ENCODE data around the gene RETREG3.

Gene RETREG3

DNA sequence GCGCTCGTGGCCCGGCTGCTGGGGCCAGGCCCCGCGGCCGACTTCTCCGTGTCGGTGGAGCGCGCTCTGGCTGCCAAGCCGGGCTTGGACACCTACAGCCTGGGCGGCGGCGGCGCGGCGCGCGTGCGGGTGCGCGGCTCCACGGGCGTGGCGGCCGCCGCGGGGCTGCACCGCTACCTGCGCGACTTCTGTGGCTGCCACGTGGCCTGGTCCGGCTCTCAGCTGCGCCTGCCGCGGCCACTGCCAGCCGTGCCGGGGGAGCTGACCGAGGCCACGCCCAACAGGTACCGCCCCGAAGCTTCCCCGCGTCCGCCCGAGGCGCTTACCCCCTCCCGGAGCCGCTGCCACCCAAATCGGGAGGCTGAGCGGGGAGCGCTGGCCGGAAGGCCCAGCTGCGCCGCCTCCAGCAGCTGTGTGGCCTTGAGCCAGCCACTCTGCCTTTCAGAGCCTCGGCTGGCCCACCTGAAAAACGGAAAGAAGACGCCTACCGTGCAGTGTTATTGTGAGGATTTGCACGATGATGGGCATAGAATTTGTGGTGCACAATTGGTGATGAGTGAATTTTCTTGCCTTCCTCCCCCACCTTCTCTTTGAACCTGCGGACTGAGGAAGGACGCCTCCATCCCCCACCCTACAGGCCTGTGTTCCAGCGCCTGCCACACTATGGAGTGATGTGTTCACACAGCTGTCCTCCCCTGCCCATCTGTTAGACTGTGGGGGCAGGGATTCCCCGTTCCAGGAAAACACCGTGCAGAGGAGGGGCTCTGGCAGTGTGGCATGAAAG is 72.6 kb downstream of the RETREG3 start:
- peak overlapping the region; percentile 62 for H3K4me3 ChIP-seq (replicated peaks; ENCODE audit: low read depth, low read length)
- DNase-seq (ENCODE audit: low read depth): peak; percentile 87
- TF ChIP-seq, protein P1, sequence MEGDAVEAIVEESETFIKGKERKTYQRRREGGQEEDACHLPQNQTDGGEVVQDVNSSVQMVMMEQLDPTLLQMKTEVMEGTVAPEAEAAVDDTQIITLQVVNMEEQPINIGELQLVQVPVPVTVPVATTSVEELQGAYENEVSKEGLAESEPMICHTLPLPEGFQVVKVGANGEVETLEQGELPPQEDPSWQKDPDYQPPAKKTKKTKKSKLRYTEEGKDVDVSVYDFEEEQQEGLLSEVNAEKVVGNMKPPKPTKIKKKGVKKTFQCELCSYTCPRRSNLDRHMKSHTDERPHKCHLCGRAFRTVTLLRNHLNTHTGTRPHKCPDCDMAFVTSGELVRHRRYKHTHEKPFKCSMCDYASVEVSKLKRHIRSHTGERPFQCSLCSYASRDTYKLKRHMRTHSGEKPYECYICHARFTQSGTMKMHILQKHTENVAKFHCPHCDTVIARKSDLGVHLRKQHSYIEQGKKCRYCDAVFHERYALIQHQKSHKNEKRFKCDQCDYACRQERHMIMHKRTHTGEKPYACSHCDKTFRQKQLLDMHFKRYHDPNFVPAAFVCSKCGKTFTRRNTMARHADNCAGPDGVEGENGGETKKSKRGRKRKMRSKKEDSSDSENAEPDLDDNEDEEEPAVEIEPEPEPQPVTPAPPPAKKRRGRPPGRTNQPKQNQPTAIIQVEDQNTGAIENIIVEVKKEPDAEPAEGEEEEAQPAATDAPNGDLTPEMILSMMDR (IDR thresholded peaks at IDR 0.05; ENCODE audit: low read length, missing control alignments): no peak

DNA sequence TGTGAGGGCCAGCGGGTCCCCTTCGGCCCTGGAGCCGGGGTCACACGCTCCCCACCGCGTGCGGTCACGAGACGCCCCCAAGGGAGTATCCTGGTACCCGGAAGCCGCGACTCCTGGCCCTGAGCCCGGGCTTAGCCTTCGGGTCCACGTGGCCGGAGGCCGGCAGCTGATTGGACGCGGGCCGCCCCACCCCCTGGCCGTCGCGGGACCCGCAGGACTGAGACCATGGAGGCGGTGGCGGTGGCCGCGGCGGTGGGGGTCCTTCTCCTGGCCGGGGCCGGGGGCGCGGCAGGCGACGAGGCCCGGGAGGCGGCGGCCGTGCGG is 73.2 kb downstream of the RETREG3 start, which contains the start of gene NAGLU:
NAGLU (plus strand) TSS at position 194 of the 324 bp plus-strand sequence; CDS start at position 226, 32 bp downstream.
- H3K4me3 ChIP-seq (replicated peaks; ENCODE audit: low read depth, low read length): peak within 1 kb of the TSS; percentile 62
- peak; percentile 89 for DNase-seq (ENCODE audit: low read depth)
- TF ChIP-seq, protein P1 (IDR thresholded peaks at IDR 0.05; ENCODE audit: low read length, missing control alignments): no peak

DNA sequence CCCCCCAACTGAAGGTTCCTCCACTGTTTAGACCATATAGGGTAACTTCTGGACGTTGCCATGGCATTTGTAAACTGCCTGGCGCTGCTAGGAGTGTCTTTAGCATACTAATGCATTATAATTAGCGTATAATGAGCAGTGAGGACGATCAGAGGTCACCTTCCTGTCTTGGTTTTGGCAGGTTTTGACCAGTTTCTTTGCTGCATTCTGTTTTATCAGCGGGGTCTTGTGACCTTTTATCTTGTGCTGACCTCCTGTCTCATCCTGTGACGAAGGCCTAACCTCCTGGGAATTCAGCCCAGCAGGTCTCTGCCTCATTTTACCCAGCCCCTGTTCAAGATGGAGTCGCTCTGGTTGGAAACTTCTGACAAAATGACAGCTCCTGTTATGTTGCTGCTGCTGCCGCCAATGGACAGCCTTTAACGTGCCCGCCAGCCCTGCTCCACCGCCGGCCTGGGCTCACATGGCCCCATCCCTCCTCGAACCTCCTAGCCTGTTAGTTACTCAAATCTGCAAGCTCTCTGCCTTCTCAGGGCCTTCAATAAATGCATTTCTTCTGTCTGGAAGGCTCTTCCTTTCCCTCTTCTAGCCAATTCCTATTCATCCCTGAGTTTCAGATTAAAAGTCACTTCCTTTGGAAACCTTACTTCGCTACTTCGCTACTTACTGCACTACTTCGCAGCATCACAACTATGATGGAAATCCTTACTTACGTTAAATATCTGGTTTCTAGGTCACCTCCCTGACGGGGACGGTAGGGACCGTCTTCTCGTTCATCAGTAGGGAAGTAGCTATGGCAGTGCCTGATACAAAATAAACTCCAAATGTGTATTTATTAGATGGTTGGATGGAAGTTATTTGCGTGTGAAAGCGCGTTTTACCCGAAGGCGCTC is 73.8 kb downstream of the RETREG3 start:
- DNase-seq (ENCODE audit: low read depth): no peak
- TF ChIP-seq, protein P1 (IDR thresholded peaks at IDR 0.05; ENCODE audit: low read length, missing control alignments): no peak
- peak overlapping the region; percentile 62 for H3K4me3 ChIP-seq (replicated peaks; ENCODE audit: low read depth, low read length)

DNA sequence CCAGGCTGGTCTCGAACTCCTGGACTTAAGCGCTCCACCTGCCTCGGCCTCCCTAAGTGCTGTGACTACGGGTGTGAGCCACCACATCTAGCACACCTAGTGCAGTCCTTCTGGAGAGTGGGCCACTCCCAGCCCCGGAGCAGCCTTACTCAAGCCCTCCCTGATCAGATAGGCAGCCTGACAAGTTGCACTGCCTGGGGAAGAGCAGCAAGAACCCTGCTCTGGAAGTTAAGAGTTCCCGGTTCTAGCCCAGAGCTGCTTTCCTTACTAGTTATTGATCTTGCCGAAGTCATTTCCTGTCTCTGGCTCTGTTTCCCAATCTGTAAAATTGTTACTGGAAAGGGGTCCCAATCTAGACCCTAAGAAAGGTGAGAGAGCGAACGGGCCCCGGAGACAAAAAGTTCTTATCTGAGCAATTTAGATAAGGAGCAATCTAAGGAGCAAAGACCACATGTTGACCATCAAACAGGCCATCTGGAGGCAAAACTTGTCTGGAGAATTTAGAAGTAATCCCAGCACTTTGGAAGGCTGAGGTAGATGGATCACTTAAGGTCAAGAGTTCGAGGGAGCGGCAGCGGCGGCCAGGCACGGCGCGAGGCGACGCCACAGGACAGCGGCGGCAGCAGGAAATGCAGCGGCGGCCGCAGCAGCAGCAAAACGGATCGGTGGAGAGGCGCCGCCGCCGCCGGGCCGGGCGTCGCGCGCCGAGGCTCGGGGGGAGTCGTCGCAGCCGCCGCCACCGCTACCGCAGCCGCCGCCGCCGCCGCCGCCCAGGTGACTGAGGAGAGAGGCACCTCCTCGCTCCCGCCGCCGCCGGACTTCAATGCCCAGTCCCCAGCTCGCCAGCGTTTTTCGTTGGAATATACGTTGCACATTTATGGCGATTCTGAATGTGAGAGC is 77.5 kb downstream of the RETREG3 start:
- TF ChIP-seq, protein P1 (IDR thresholded peaks at IDR 0.05; ENCODE audit: low read length, missing control alignments): peak; percentile 29
- peak; percentile 43 for DNase-seq (ENCODE audit: low read depth)
- H3K4me3 ChIP-seq (replicated peaks; ENCODE audit: low read depth, low read length): peak overlapping the region; percentile 49

DNA sequence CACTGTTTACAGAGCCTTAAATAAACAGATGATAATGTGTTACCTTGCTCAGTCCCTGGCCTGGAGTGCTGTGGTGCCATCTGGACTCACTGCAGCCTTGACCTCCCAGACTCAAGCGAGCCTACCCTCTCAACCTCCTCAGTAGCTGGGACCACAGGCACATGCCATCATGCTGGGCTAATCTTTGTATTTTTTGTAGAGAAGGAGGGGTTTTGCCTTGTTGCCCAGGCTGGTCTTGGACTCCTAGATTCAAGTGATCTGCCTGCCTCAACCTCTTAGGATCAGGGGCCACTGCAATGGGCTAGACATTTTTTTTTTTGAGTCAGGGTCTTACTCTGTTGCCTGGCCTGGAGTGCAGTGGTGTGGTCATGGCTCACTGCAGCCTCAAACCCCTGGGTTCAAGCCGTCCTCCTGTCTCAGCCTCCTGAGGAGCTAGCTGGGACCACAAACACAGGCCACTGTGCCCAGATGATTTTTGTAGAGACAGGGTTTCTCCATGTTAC is 78.2 kb downstream of the RETREG3 start:
- H3K4me3 ChIP-seq (replicated peaks; ENCODE audit: low read depth, low read length): no peak overlapping the region
- DNase-seq (ENCODE audit: low read depth): no peak
- TF ChIP-seq, protein P1 (IDR thresholded peaks at IDR 0.05; ENCODE audit: low read length, missing control alignments): no peak

Data from fibroblast of pulmonary artery (primary cell).